Mesendoderm (in vitro differentiated cells): ENCODE measurements around the gene BCORL1.

Experiments used
- DNase-seq: peaks from one replicate; pipeline ENCODE4 v3.0.0; 2013
- H2AK5ac ChIP-seq: 2 replicates; pipeline ENCODE4 v1.6.1; 2013; ENCODE audit warnings: low read length, inconsistent platforms
- H2BK120ac ChIP-seq: 2 replicates; pipeline ENCODE4 v1.6.1; 2013; ENCODE audit warnings: low read depth, mild to moderate bottlenecking, low read length, moderate library complexity, mixed read lengths
- H2BK15ac ChIP-seq: replicated peaks from 2 replicates; pipeline ENCODE4 v1.6.1; 2013; ENCODE audit warnings: low read depth, mild to moderate bottlenecking, moderate library complexity
- H2BK5ac ChIP-seq: 2 replicates; pipeline ENCODE4 v1.6.1; 2013; ENCODE audit warnings: low read length, inconsistent platforms
- H3K18ac ChIP-seq: 2 replicates; pipeline ENCODE4 v1.6.1; 2013; ENCODE audit warnings: mild to moderate bottlenecking, low read length, mixed read lengths
- H3K23ac ChIP-seq: one replicate; pipeline ENCODE4 v1.6.1; 2013; ENCODE audit warnings: low read length
- H3K27ac ChIP-seq: 2 replicates; pipeline ENCODE4 v1.5.1; 2013; ENCODE audit warnings: low read depth, mild to moderate bottlenecking, inconsistent platforms, low read length, moderate library complexity
- H3K27me3 ChIP-seq: 2 replicates; pipeline ENCODE4 v1.6.1; 2013; ENCODE audit warnings: low read length, control low read depth, mild to moderate bottlenecking, inconsistent platforms; ENCODE audit not compliant: insufficient read depth, poor library complexity
- H3K36me3 ChIP-seq: 2 replicates; pipeline ENCODE4 v1.6.1; 2013; ENCODE audit warnings: low read length, inconsistent platforms; ENCODE audit not compliant: control insufficient read depth, insufficient read depth
- H3K4ac ChIP-seq: one replicate; pipeline ENCODE4 v1.6.1; 2013; ENCODE audit warnings: low read depth, mild to moderate bottlenecking, low read length, moderate library complexity
- H3K4me1 ChIP-seq: 2 replicates; pipeline ENCODE4 v1.6.1; 2013; ENCODE audit warnings: low read depth, low read length, inconsistent platforms; ENCODE audit not compliant: control insufficient read depth
- H3K4me2 ChIP-seq: 2 replicates; pipeline ENCODE4 v1.6.1; 2013; ENCODE audit warnings: low read length
- H3K4me3 ChIP-seq: 2 replicates; pipeline ENCODE4 v1.5.1; 2013; ENCODE audit warnings: mild to moderate bottlenecking, low read length
- H3K56ac ChIP-seq: one replicate; pipeline ENCODE4 v1.6.1; 2013; ENCODE audit warnings: low read length
- H3K79me1 ChIP-seq: 2 replicates; pipeline ENCODE4 v1.6.1; 2013; ENCODE audit warnings: low read length, inconsistent platforms
- H3K79me2 ChIP-seq: 2 replicates; pipeline ENCODE4 v1.6.1; 2013; ENCODE audit warnings: mild to moderate bottlenecking, low read length; ENCODE audit not compliant: control insufficient read depth, insufficient read depth
- H3K9ac ChIP-seq: 2 replicates; pipeline ENCODE4 v1.6.1; 2013; ENCODE audit warnings: low read length, inconsistent platforms
- H4K5ac ChIP-seq: one replicate; pipeline ENCODE4 v1.6.1; 2013; ENCODE audit warnings: low read length
- H4K8ac ChIP-seq: one replicate; pipeline ENCODE4 v1.6.1; 2013; ENCODE audit warnings: low read depth, mild to moderate bottlenecking, control low read depth, low read length, moderate library complexity
- WGBS: extraction: QIAGEN DNeasy Blood & Tissue Kit; methylation state at CpG from one replicate; pipeline ENCODE4 v1.1.7; 2013; ENCODE audit warnings: low lambda C conversion rate, missing lambda C conversion rate; ENCODE audit not compliant: insufficient coverage; ENCODE audit errors: extremely low coverage; 5-methylcytosine and 5-hydroxymethylcytosine counted together

The BCORL1 gene

GRCh38 chrX:130047416-130047815 is 65.0 kb downstream of the BCORL1 start:
- H4K8ac ChIP-seq, result no peak overlapping the region
- H3K27me3 ChIP-seq, result no peaks in the 10 kb centered on the region
- H2BK15ac ChIP-seq, result no peak overlapping the region
- WGBS, result no CpG with 5 or more reads among the region's 5 CpGs
- H2BK5ac ChIP-seq, result no peak overlapping the region
- H3K9ac ChIP-seq, result no peak overlapping the region
- no peak overlapping the region for H3K27ac ChIP-seq
- no peak overlapping the region for H3K18ac ChIP-seq
- H2AK5ac ChIP-seq, result no peak overlapping the region
- peak; percentile 72 for DNase-seq
- H3K4me1 ChIP-seq, result no peaks in the 10 kb centered on the region
- no peak overlapping the region for H4K5ac ChIP-seq
- H3K23ac ChIP-seq, result no peak overlapping the region
- H3K4me3 ChIP-seq, result no peak overlapping the region
- H3K56ac ChIP-seq, result no peak overlapping the region
- H2BK120ac ChIP-seq, result no peak overlapping the region
- no peaks in the 10 kb centered on the region for H3K79me1 ChIP-seq
- H3K79me2 ChIP-seq, result no peaks in the 10 kb centered on the region
- H3K4me2 ChIP-seq, result no peak overlapping the region
- H3K4ac ChIP-seq, result no peak overlapping the region
- no peaks in the 10 kb centered on the region for H3K36me3 ChIP-seq

GRCh38 chrX:130048686-130049222 is 66.3 kb downstream of the BCORL1 start:
- no peak overlapping the region for H3K27ac ChIP-seq
- H3K79me2 ChIP-seq, result no peaks in the 10 kb centered on the region
- no peak overlapping the region for H3K9ac ChIP-seq
- H4K5ac ChIP-seq, result no peak overlapping the region
- no peak overlapping the region for H2AK5ac ChIP-seq
- H2BK15ac ChIP-seq, result no peak overlapping the region
- no peaks in the 10 kb centered on the region for H3K27me3 ChIP-seq
- WGBS, result no CpG with 5 or more reads among the region's 4 CpGs
- no peak overlapping the region for H4K8ac ChIP-seq
- no peak overlapping the region for H3K4me2 ChIP-seq
- H3K18ac ChIP-seq, result no peak overlapping the region
- H2BK120ac ChIP-seq, result no peak overlapping the region
- DNase-seq, result no peak
- H3K36me3 ChIP-seq, result no peaks in the 10 kb centered on the region
- no peak overlapping the region for H2BK5ac ChIP-seq
- H3K4me1 ChIP-seq, result no peaks in the 10 kb centered on the region
- H3K4me3 ChIP-seq, result no peak overlapping the region
- H3K4ac ChIP-seq, result no peak overlapping the region
- no peak overlapping the region for H3K23ac ChIP-seq
- H3K56ac ChIP-seq, result no peak overlapping the region
- H3K79me1 ChIP-seq, result no peaks in the 10 kb centered on the region

GRCh38 chrX:130049821-130050220 is 67.4 kb downstream of the BCORL1 start:
- H2BK120ac ChIP-seq, result no peak overlapping the region

GRCh38 chrX:130051176-130051845 is 68.9 kb downstream of the BCORL1 start:
- no peak overlapping the region for H3K27ac ChIP-seq
- no peak overlapping the region for H3K4ac ChIP-seq
- no peak overlapping the region for H4K8ac ChIP-seq
- no peak overlapping the region for H2AK5ac ChIP-seq
- no peak overlapping the region for H2BK5ac ChIP-seq
- no peak overlapping the region for H2BK120ac ChIP-seq
- H3K9ac ChIP-seq, result no peak overlapping the region
- WGBS, result no CpG with 5 or more reads among the region's 12 CpGs
- H3K56ac ChIP-seq, result no peak overlapping the region
- H3K4me1 ChIP-seq, result no peaks in the 10 kb centered on the region
- H3K18ac ChIP-seq, result no peak overlapping the region
- H4K5ac ChIP-seq, result no peak overlapping the region
- H2BK15ac ChIP-seq, result no peak overlapping the region
- no peaks in the 10 kb centered on the region for H3K36me3 ChIP-seq
- no peak overlapping the region for H3K23ac ChIP-seq
- H3K79me2 ChIP-seq, result no peaks in the 10 kb centered on the region
- H3K27me3 ChIP-seq, result no peaks in the 10 kb centered on the region
- no peak for DNase-seq
- H3K79me1 ChIP-seq, result no peaks in the 10 kb centered on the region
- H3K4me3 ChIP-seq, result no peak overlapping the region
- H3K4me2 ChIP-seq, result no peak overlapping the region

More at GRCh38 chrX:130049821-130050220, 67.4 kb downstream of the BCORL1 start:
- no peak overlapping the region for H3K4me3 ChIP-seq
- H3K23ac ChIP-seq, result no peak overlapping the region
- H3K27me3 ChIP-seq, result no peaks in the 10 kb centered on the region
- H3K27ac ChIP-seq, result no peak overlapping the region
- no peak overlapping the region for H4K5ac ChIP-seq
- H2BK5ac ChIP-seq, result no peak overlapping the region
- no peaks in the 10 kb centered on the region for H3K79me1 ChIP-seq
- no peak overlapping the region for H4K8ac ChIP-seq
- H3K9ac ChIP-seq, result no peak overlapping the region
- WGBS, result no CpG with 5 or more reads among the region's 8 CpGs
- no peak overlapping the region for H3K4me2 ChIP-seq
- H3K18ac ChIP-seq, result no peak overlapping the region
- H3K4me1 ChIP-seq, result no peaks in the 10 kb centered on the region
- H2BK15ac ChIP-seq, result no peak overlapping the region
- no peak for DNase-seq
- H3K56ac ChIP-seq, result no peak overlapping the region
- no peak overlapping the region for H2AK5ac ChIP-seq
- no peaks in the 10 kb centered on the region for H3K36me3 ChIP-seq
- no peak overlapping the region for H3K4ac ChIP-seq
- H3K79me2 ChIP-seq, result no peaks in the 10 kb centered on the region

- H3K23ac ChIP-seq, result no peak overlapping the region
- no CpG with 5 or more reads among the region's 10 CpGs for WGBS
- no peaks in the 10 kb centered on the region for H3K27me3 ChIP-seq
- H3K4ac ChIP-seq, result no peak overlapping the region
- H2BK120ac ChIP-seq, result no peak overlapping the region
- H4K5ac ChIP-seq, result no peak overlapping the region
- no peaks in the 10 kb centered on the region for H3K79me1 ChIP-seq
- H3K56ac ChIP-seq, result no peak overlapping the region
- no peaks in the 10 kb centered on the region for H3K36me3 ChIP-seq
- H3K27ac ChIP-seq, result no peak overlapping the region
- H3K4me2 ChIP-seq, result no peak overlapping the region
- no peak overlapping the region for H2BK15ac ChIP-seq
- no peak for DNase-seq
- no peak overlapping the region for H4K8ac ChIP-seq
- no peak overlapping the region for H3K9ac ChIP-seq
- H2BK5ac ChIP-seq, result no peak overlapping the region
- no peaks in the 10 kb centered on the region for H3K4me1 ChIP-seq
- no peak overlapping the region for H2AK5ac ChIP-seq
- no peaks in the 10 kb centered on the region for H3K79me2 ChIP-seq
- H3K4me3 ChIP-seq, result no peak overlapping the region
- H3K18ac ChIP-seq, result no peak overlapping the region
Observed at GRCh38 chrX:130053236-130053635, 70.8 kb downstream of the BCORL1 start.

GRCh38 chrX:130055103-130055502 is 72.7 kb downstream of the BCORL1 start:
- H3K4me1 ChIP-seq, result no peaks in the 10 kb centered on the region
- H3K18ac ChIP-seq, result no peak overlapping the region
- no peak overlapping the region for H2BK5ac ChIP-seq
- H4K5ac ChIP-seq, result no peak overlapping the region
- H3K79me1 ChIP-seq, result no peaks in the 10 kb centered on the region
- no peak overlapping the region for H3K23ac ChIP-seq
- H2BK120ac ChIP-seq, result no peak overlapping the region
- H3K27ac ChIP-seq, result no peak overlapping the region
- H2BK15ac ChIP-seq, result no peak overlapping the region
- H2AK5ac ChIP-seq, result no peak overlapping the region
- no peak overlapping the region for H3K4ac ChIP-seq
- WGBS, result no CpG with 5 or more reads among the region's 11 CpGs
- H3K9ac ChIP-seq, result no peak overlapping the region
- no peak overlapping the region for H3K4me3 ChIP-seq
- H3K36me3 ChIP-seq, result no peaks in the 10 kb centered on the region
- DNase-seq, result peak; percentile 77
- H3K4me2 ChIP-seq, result no peak overlapping the region
- H3K56ac ChIP-seq, result no peak overlapping the region
- no peak overlapping the region for H4K8ac ChIP-seq
- H3K27me3 ChIP-seq, result no peaks in the 10 kb centered on the region
- no peaks in the 10 kb centered on the region for H3K79me2 ChIP-seq
